COLO668 (cell line): ENCODE measurements around the gene GPC6.
"Not testable (repeated sequence)": the region's sequence is repeated elsewhere in the genome, so short reads cannot be mapped to it uniquely, and the experiment has no call there.

Experiments
- DNase-seq: peaks from one replicate; lab custom pipeline; 2025; ENCODE audit not compliant: unreplicated experiment; lab: John Stamatoyannopoulos, UW

GPC6 gene

GRCh38 chr13:93422980-93423543 lies 196.5 kb downstream of the GPC6 start:
- no peak for DNase-seq

- no peak for DNase-seq
These were observed 198.8 kb downstream of the GPC6 start for GRCh38 chr13:93425411-93425810.

DNA sequence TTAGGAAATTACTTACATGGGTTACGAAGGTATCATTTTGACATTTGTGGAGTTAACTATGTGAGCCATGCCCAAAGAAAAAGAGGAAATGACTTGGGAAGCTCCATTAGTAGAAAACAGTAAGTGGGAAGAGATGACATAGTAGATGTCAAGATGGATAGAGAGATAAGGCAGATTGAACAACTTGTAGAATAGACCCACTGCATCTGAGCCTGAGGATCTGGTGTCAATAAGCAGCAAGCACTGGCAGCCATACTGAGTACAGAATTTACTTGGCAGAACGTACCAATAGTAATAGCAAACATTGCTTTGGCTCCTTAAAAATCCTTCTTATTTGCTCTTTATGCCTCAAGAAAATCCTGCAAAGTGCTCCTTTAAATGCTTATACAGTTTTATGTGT lies 203.8 kb downstream of the GPC6 start:
- no peak for DNase-seq

DNA sequence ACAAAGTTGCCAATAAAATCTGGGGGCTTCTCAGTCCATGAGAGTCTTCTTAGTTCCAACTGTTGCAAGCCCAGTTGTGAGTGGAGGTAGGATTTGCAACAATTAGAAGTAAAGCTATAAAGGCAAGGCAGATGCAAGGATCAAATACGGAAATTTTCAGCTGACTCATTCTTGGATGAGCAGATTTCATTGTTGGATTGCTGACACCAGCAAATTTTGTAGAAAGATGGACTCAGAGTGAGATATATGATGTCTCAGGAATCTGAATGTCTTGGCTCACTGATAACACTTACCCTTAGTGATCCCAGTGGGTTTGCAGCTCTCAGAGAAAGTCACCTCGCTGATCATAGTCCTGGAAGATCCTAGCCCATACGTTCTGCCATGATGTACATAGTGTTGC lies 209.0 kb downstream of the GPC6 start:
- no peak for DNase-seq

DNA sequence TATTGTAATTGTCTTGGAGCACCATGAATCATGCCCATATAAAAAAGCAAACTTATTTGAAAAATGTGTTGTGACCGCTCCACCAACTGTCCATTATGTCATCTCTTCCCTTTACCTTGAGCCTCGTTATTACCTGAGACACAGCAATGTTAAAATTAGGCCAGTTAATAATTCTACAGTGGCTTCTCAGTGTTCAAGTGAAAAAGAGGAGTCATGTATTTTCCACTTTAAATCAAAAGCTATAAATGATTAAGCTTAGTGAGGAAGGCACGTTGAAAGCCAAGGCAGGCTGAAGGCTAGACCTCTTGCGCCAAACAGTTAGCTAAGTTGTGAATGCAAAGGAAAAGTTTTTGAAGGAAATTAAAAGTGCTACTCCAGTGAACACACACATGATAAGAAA lies 210.5 kb downstream of the GPC6 start:
- no peak for DNase-seq

DNA sequence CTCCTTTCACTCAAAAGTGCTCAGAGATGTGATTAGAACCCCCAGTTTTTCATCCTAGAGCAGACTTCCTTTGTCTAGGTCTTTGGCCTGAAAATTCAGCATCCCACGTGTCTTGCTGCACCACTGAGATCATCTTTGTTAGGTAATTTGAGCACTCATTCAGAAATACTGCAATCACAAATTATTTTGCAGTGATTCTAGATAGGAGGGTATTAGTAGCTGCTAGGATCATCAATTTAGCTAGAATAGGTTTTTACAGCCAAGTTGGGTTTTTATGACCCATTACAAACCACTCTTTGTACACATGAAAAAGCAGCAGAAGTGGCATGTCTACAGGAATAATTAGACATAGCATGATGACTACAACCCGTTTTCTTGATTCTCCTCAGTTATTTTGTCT lies 219.6 kb downstream of the GPC6 start:
- DNase-seq: no peak

GRCh38 chr13:93450191-93450621 lies 223.6 kb downstream of the GPC6 start:
- DNase-seq: no peak

GRCh38 chr13:93450761-93451160 lies 224.2 kb downstream of the GPC6 start:
- no peak for DNase-seq

DNA sequence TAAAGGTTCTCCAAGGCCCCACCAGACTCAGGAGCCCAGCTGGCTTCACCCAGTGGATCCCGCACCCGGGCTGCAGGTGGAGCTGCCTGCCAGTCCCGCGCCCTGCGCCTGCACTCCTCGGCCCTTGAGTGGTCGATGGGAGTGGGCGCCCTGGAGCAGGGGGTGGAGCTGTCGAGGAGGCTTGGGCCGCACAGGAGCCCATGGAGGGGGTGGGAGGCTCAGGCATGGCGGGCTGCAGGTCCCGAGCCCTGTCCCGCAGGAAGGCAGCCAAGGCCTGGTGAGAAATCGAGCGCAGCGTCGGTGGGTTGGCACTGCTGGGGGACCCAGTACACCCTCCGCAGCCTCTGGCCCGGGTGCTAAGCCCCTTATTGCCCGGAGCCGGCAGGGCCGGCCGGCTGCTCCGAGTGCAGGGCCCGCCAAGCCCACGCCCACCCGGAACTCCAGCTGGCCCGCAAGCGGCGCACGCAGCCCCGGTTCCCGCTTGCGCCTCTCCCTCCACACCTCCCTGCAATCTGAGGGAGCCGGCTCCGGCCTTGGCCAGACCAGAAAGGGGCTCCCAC lies 228.1 kb downstream of the GPC6 start:
- DNase-seq: not testable (repeated sequence)

DNA sequence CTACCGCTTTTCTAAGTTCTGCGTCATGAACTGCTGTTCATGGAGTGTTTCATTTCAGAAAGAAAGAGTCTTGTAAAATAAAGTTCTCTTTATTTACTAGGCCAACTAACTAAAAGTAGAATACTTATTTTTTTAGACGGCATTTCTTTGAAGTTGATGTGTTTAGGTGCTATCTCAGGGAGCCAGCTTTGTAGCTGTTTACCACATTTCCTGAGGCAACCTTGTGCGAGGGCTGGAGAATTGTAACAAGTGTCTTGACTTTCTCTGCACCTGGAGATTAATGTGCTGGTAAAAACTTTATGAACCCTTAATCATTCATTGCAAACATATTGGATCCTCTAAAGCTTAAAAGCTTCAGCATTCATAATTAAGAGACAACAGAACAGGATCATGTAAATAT lies 229.3 kb downstream of the GPC6 start:
- DNase-seq: no peak

DNA sequence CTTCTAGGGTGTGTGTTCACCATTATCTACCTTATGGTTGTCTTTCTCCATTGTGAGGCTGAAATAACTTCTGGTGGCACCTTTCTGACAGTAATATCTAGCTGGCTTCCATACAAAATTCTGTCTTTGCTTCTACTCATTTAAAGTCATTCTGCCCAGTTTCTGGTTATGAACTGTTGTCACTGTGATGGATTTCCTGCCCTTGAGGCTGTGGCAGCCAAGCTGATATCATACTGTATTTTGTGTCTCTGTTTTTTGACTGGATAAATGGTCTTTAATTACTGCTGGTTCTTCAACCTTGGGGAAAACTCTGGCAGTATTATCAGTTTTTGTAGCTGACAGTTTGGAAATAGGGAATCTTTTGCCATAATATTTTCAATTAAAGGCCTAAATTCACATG lies 233.4 kb downstream of the GPC6 start:
- no peak for DNase-seq

DNA sequence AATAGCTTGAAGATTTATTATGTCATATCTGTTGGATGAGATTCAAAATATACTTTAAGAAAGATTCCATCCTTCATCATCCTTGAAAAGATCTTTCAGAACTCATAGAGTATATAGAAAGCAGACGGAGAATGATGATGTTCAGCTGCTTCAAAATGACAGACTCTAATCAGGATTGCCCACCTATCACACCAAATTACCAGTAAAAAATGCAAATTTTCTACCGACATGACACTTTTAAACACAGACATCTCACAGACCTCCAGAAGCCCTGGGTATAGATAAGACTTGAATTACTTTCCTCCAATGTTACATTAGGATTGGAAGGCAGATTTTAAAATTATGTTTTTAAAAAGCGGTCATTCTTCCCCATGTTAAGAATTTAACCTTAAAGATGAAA lies 235.5 kb downstream of the GPC6 start:
- DNase-seq: no peak

DNA sequence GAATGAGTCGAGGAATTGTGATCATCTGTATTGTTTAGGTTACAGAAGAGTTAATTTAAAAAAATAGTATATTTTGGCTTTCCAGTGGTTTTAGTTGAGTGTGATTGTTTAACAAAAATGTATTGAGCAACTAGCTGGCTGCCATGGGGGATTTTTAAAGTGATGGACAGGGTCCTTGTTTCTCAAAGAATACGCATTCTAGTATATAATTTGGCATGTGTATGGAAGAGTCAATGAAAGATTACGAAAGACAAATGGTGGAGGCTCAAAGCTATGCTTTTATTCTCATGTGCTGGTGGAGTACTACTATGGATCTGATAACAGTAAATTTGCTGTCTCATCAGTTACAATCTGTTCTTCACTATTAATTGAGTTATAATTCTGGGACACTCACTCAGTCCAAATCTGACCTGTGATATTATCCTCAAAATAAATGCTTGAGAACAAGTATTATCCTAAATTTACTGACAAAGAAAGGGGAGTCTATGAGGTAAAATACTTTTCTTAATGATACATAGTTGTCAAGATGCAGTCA lies 240.0 kb downstream of the GPC6 start:
- DNase-seq: no peak

- DNase-seq: no peak
These were observed 240.6 kb downstream of the GPC6 start for GRCh38 chr13:93467175-93467574.

DNA sequence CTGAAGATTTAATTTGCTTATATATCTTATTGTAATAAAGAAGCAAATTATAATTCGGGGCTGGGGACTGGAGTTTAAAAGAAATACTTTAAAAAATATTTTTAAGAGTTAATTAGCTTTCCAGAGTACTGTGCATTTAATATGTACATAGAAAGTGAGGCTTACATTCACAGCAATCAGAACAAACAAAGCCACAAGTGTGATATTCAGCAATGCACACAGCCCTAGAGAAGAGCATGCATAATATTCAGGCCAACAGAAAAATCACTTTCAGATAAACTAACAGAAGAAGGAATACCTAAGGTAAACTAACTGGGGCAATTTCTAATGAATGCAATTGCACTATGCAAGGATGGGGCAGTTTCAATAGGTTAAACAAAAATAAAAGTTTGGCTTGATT lies 241.8 kb downstream of the GPC6 start:
- no peak for DNase-seq

- no peak for DNase-seq
These were observed 245.7 kb downstream of the GPC6 start for GRCh38 chr13:93472296-93472695.

DNA sequence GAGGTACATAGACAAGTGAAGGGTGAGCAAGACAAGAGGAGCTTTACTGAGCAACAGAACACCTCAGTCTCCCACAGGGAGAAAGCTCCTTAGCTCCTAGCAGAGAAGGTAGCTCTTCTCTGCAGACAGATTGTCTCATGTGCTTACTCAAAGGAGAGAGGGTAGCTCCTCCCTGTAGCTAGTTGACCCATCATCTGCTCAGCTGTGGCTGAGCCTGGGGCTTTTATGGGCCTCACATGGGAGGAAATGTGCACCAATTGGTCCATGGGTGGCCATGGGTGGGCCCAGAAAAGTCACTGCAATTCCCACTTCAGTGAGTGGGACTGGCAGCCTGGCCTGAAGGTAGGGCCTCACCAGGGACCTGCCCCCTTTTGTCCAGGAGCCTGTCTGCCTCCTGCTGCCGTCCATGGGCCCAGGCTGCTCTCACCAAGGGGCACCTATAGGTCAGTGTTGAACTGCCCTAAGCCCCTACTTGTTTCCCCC lies 246.2 kb downstream of the GPC6 start:
- no peak for DNase-seq

GRCh38 chr13:93473441-93474270 lies 247.0 kb downstream of the GPC6 start:
- no peak for DNase-seq

- no peak for DNase-seq
These were observed 249.6 kb downstream of the GPC6 start for GRCh38 chr13:93476175-93476574.

DNA sequence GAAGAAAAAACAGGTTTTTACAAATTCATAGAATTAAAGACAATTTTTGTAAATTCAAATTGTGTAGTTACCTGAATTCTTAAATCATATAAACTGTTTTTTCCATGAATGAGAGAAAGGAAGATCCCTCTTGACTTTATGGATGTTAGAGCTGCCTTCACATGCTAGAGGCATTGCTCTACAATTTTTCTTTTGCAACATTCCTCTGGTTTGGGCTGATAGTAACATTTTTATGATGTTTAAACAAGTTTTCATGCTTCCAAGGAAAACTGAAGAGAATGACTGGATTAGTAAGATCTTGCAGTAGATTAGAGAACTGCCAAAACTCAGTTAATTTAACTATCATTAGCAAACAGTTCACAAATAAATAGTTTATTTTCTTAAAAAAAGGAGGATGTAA lies 250.6 kb downstream of the GPC6 start:
- DNase-seq: no peak

DNA sequence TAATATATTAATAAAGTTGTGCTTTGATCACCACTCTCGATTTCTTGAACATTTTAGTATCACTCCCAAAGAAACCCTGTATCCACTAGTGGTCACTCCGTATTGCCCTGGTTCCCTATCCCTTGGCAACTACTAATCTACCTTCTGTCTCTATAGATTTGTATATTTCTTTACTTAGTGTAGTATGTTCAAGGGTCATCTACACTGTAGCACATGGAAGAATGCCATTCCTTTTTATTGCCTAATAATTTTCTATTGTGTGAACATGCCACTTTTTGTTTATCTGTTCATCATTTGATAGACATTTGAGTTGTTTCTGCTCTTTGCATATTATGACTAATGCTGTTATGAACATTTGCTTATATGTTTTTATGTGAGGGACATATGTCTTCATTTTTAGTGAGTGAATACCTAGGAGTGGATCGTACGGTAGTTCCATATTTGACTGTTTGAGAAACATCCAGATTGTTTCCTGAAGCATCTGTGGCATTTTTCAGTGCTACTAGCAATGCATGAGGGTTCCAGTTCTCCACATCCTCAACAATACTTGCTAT lies 254.0 kb downstream of the GPC6 start:
- DNase-seq: no peak

- DNase-seq: not testable (repeated sequence)
These were observed 269.5 kb downstream of the GPC6 start for GRCh38 chr13:93496117-93496516.
